ENCODE measurements around the gene NUDT19.
"Not testable (repeated sequence)": the region's sequence is repeated elsewhere in the genome, so short reads cannot be mapped to it uniquely, and the experiment has no call there.

The NUDT19 gene

GRCh38 chr19:32675720-32676185 is 15.9 kb upstream of the NUDT19 start, which contains the start of gene RGS9BP:
TSS of gene RGS9BP (plus strand) at chr19:32675848. CDS start at chr19:32676264, 416 bp downstream.
- DNase-seq (ENCODE audit: low spot score) = peak; percentile 83

GRCh38 chr19:32676186-32676894 is 15.3 kb upstream of the NUDT19 start:
- no peak for DNase-seq (ENCODE audit: low spot score)

GRCh38 chr19:32676895-32677359 is 14.7 kb upstream of the NUDT19 start:
- DNase-seq (ENCODE audit: low spot score) = no peak

- DNase-seq (ENCODE audit: low spot score) = no peak
Observed at GRCh38 chr19:32677657-32678056, 14.0 kb upstream of the NUDT19 start.

- no peak for DNase-seq (ENCODE audit: low spot score)
Observed at GRCh38 chr19:32680986-32681385, 10.6 kb upstream of the NUDT19 start.

- DNase-seq (ENCODE audit: low spot score) = no peak
Observed at GRCh38 chr19:32682317-32682716, 9.3 kb upstream of the NUDT19 start.

GRCh38 chr19:32686847-32687475 is 4.7 kb upstream of the NUDT19 start:
- no peak for DNase-seq (ENCODE audit: low spot score)

- no peak for DNase-seq (ENCODE audit: low spot score)
Observed at GRCh38 chr19:32687681-32688080, 3.9 kb upstream of the NUDT19 start.

GRCh38 chr19:32688311-32688710 is 3.3 kb upstream of the NUDT19 start:
- DNase-seq (ENCODE audit: low spot score) = no peak

- peak; percentile 43 for DNase-seq (ENCODE audit: low spot score)
Observed at GRCh38 chr19:32691952-32692726, 518 bp downstream of the NUDT19 start.

- DNase-seq (ENCODE audit: low spot score) = peak; percentile 6
Observed at GRCh38 chr19:32692727-32693061, 1.1 kb downstream of the NUDT19 start.

- not testable (repeated sequence) for DNase-seq (ENCODE audit: low spot score)
Observed at GRCh38 chr19:32693151-32694108, 1.8 kb downstream of the NUDT19 start.

- DNase-seq (ENCODE audit: low spot score) = not testable (repeated sequence)
Observed at GRCh38 chr19:32694316-32694715, 2.7 kb downstream of the NUDT19 start.

GRCh38 chr19:32694851-32695250 is 3.2 kb downstream of the NUDT19 start:
- not testable (repeated sequence) for DNase-seq (ENCODE audit: low spot score)

- not testable (repeated sequence) for DNase-seq (ENCODE audit: low spot score)
Observed at GRCh38 chr19:32695506-32695905, 3.9 kb downstream of the NUDT19 start.

GRCh38 chr19:32696771-32697170 is 5.2 kb downstream of the NUDT19 start:
- DNase-seq (ENCODE audit: low spot score) = not testable (repeated sequence)

GRCh38 chr19:32700129-32700528 is 8.5 kb downstream of the NUDT19 start:
- not testable (repeated sequence) for DNase-seq (ENCODE audit: low spot score)

GRCh38 chr19:32702010-32702409 is 10.4 kb downstream of the NUDT19 start:
- DNase-seq (ENCODE audit: low spot score) = no peak

- not testable (repeated sequence) for DNase-seq (ENCODE audit: low spot score)
Observed at GRCh38 chr19:32704006-32704405, 12.4 kb downstream of the NUDT19 start.

GRCh38 chr19:32708457-32708856 is 16.8 kb downstream of the NUDT19 start:
- no peak for DNase-seq (ENCODE audit: low spot score)

- DNase-seq (ENCODE audit: low spot score) = no peak
Observed at GRCh38 chr19:32709032-32709431, 17.4 kb downstream of the NUDT19 start.

Data from LoVo (cell line).